ENCODE results near the gene FILIP1.
"Not testable (repeated sequence)": the region's sequence is repeated elsewhere in the genome, so short reads cannot be mapped to it uniquely, and the experiment has no call there.

FILIP1 gene

DNA sequence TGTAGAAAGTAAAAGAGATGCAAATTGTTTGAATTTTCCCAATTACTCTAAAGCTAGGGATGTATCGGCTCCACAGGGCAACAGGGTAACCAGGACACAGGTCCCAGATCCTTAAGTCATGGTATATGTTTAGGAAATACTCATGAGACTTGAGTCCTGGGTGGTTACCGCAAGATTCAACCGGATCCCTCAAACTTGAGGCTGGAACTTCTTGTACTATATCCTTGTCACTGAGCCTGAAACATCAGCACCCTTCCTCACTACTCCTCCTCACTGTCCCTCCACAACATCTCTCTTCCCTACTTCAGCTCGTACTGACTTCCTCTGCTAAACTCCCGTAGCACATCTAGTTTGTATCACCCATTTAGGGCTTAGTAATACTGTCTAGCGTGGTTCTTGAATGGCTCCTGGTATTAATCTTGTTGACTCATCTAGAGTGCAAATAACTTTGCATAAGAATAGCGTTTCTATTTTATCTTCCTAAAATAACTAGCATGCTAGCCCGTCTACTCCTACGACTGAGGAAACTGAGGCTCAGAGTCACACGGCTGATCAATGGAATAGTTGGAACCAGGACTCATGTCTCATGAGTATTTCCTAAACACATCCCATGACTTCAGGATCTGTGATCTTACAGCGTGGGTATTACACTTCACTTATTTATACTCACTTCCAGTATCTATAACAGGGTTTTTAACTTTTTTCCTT is 72.1 kb downstream of the FILIP1 start:
- no peak for DNase-seq (ENCODE audit: low read depth)

DNA sequence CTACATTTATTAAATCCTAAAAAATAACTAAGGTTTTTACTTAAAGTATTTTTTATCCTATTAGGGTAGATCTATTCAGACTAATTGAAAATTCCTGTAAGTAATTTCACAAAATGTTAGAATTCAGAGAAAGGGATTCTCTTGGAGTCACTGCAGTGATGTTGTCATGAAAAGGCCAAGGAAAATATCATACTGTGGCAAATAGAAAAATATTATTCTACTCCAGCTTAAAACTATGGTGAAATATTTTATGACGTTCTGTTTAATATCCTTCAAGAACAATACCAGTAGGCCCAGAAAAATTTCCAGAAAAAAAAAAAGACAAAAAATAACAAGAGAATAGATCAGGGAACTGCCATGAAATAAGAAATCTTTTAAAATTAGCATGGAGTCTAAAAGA is 73.6 kb downstream of the FILIP1 start:
- no peak for DNase-seq (ENCODE audit: low read depth)

DNA sequence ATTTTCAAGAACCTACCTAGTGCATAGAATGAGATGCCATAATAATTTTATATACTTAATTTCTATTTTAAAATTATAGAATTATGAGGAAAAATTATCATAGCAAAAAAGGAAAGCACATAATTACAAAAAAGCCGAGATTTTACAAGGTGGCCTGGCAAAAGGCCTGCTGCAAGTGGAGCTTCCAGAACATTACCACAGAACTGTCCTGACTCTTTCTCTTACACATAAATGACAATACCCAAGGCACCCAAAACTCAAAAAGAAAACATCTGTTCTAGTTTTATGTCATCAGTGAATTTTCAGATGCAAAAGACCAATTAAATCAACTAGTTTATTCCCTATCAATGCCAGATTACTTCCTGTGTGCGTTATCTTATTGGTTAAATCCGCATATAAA is 74.2 kb downstream of the FILIP1 start:
- DNase-seq (ENCODE audit: low read depth) = no peak

DNA sequence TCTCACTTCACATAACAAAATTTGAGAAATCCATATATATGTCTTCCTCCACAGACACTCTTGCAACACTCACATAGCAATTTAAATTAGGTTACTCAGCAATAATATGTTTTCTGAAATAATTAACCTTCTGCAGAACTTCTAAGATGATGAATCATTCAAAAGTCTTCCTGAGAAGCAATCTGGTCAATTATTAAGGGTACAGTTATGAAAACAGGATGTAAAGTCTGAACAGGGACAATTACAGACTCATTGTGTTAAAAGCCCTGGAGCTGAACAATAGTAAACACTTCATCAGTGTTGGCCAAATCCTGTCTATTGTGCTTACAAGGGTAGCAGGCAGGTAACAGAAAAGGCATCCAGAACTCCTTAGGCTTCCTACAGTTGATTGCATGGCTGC is 75.4 kb downstream of the FILIP1 start:
- DNase-seq (ENCODE audit: low read depth) = peak; percentile 48

DNA sequence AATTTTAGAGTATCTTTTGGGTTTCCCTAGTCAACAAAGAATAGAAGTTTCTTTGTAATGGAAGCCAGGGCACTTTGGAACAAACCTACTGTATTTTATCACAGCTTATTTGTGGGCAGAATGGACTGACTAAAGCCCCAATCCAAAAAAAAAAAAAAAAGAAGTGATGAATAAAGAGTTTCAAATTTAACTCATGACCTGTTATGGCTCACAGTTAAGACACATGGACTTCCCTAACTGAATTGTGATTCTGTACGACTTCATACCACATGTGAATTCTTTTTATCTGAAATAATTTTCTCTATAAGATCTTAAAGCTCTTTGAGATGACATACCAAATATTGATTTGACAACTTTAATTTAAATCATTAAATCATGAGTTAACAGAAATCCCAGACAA is 77.2 kb downstream of the FILIP1 start:
- DNase-seq (ENCODE audit: low read depth) = no peak

DNA sequence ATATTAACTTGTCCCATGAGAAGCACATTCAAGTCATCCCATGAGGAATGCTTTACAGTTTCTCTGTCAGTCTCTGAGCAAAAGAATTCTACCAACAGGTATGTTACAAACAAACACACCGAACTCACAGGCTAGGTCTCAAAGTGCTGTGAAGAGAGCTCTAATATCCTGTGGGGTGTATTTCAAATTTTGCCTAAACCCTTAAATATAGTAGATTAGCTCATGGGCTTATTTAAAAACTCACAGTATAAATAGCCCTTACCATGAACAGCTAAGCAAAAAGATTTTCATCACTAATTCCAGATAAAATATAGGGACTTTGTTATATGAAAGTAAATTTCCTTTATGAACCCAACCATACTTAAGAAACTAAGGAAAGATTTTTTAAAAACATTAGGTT is 77.8 kb downstream of the FILIP1 start:
- DNase-seq (ENCODE audit: low read depth) = no peak

DNA sequence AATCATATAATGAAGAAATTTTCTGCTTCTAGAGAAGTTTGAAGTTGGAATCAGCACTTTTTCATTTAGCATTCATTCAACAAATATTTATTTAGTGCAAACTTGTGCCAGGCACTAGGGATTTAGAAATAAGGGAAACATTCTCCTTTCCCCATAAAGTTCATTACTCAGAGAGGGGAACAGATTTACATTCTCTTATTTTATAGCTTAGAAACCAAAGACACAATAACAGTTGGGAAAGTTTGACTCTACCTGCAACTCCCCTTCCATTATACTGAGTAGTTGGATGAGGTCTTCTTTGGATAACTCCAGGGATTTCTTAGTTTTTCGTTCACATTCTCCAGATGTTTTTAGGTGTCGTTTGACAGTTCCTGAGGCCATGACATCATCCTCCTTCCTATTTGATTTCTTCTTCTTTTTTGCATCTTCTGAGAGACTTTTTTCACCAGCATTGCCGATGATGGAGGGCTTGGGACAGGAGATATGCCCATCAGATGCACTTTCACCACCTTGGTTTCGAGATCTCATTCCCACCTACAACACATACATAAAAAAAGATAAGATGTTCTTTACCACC is 79.1 kb downstream of the FILIP1 start:
- no peak for DNase-seq (ENCODE audit: low read depth)

DNA sequence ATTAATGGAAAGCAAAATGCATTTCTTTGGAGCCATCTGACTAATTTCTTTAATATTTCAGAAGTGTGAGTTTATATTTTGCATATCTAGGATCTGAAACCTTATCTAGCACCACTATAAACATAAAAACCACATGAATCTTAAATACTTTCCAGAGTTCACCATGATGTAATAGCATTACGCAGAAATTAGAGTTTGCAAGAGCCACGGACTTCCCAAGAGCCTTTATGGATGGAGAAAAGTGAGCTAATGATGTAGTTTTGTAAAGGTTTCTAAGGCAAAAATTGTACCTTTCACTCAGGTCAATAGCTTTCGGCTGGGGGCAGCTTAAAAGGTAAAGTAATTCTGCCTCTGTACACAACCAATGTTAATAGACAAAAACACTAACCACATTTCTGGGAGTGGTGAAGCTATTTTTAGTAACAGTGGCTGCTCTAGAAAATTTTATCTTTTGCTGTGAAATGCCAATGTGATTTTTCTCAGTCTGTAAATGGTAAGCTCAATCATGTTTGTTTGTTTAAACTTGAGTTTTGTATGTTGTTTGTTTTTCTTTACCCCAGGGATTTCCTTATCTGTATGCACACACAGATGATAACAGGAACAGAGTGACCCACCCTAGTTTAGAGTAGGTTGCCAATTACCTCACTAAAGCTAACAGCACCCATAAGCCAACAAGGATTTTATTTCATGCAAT is 80.5 kb downstream of the FILIP1 start:
- DNase-seq (ENCODE audit: low read depth) = peak; percentile 34

DNA sequence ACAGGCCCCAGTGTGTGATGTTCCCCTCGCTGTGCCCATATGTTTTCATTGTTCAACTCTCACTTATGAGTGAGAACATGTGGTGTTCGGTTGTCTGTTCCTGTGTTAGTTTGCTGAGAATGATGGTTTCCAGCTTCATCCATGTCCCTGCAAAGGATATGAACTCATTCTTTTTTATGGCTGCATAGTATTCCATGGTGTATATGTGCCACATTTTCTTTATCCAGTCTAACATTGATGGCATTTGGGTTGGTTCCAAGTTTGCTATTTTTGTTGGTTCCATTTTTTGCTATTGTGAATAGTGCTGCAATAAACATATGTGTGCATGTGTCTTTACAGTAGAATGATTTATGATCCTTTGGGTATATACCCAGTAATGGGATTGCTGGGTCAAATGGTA is 83.0 kb downstream of the FILIP1 start:
- not testable (repeated sequence) for DNase-seq (ENCODE audit: low read depth)

DNA sequence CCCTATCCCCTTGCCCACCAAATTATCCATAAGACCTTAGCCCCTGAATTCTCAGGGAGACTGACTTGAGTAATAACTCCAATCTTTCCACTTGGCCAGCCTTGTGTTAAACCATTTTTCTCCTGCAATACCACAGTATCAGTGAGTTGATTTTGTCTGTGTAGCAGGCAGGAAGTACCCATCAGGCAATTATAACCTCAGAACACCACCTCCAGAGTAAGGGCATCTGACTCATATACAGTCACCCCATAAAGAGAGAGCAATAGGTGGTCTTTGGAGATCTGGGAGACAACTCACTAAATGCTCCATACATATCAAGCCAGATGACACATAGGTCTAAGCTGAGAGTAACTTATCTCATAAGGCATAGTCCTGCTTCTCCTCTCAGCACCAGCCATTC is 83.7 kb downstream of the FILIP1 start:
- DNase-seq (ENCODE audit: low read depth) = no peak

DNA sequence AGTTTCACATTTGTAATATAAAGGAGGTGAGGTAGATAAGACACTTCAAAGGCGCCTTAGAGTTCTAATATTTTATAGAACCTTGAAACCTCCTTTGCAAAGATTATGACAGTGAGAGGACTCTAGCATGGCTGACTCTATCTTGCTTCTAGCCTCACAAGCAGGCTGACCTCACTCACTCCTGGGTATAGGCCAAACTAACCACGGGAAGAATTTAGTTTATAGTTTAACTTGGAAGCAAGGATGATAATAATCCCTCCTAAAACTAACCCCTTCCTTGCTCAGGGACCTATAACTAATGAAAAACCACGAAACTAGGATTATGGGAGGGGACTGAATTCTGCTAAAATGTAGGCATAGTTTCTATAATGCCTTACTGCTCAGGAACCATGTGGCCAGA is 84.3 kb downstream of the FILIP1 start:
- DNase-seq (ENCODE audit: low read depth) = no peak

DNA sequence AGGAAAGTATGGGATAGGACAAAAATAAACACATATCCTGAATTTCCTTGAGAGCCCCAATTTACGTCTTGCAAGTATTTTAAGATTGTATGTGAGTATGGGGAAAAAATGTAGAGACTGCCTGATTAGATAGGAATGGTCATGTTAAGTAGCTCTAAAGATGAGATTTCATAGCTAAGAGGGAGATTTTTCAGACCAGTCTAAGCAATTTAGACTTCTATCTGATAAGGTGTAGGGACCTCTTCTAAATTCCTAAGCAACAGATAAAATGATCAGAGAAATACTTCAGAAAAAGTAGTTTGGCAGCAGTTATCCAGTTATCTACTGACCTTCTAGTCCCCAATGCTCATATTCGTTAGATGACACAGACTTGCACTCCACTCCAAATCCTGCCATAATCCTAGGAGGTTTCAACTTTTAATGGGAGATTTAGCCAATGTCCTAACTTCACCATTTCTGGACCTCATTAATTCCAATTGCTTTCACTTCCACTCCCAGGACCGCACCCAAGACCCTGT is 90.0 kb downstream of the FILIP1 start:
- no peak for DNase-seq (ENCODE audit: low read depth)

DNA sequence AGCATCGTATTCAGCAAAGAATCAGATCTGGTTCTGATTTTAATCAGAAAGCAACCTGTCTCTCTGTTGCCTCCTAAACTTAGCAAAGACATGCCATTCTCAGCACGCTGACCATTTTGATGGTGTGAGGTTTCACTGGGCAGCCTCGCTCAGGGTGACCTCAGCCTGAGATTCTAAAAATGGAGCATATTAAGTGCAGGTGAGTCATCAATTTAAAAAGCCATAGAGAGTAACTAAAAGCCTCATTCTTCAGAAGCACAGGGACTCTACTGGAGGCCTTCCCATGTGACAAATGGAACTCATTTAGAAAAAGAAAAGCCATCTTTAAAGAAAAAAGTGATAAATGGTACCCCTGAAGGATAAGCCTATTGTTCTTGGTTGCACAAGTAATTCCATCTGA is 91.3 kb downstream of the FILIP1 start:
- peak; percentile 66 for DNase-seq (ENCODE audit: low read depth)

DNA sequence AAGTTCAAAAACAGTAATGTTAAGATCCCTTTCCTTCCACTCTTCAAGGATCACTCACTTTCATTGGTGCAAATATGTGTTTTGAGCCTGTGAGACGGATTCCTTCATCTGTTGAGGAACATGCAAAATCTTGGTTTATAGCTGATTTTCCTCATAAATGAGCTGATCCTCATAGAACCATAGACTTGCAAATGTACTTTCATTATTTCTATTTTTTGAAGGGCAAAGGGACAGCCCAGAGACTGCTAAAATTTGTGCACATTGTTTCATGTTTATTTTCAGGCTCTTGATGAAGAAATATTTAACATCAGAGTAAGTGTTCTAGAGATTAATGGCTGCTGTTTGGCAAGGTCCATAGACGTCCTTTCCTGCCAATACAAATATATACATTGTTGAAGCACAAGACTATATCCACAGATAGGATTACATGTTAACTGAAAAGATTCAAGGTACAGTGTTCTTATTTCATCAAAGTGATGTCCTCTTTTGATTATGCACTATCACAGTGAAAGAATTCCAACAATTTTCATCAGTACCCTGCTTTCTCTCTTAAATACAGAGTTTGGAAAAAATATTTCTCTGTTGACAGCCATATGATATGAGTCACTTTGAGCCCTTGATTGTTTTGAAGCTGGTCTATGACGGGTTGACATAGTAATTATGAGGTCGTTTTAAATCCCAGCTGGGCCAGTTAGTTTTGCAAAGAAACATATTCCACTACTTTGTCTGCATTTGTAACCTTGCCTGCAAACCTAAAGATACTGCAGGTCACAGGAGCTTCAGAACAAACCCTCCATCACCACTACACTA is 95.7 kb downstream of the FILIP1 start:
- DNase-seq (ENCODE audit: low read depth) = no peak

DNA sequence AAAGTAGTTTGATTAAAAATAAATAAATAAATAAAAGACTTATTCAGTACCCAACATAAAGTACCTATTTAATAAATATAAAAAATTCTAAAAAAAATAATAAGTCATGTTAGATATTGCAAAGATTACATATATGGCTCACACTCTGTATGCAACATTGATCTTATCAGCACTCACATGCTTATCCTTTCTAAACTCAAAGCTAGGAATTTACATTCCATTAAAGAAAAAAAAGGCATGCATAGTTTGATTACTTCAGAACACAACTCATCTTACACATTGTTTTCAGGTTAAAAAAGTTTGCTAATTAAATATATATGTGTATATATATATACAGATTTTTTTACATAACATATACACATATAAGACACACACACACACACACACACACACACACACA is 96.4 kb downstream of the FILIP1 start:
- DNase-seq (ENCODE audit: low read depth) = no peak

DNA sequence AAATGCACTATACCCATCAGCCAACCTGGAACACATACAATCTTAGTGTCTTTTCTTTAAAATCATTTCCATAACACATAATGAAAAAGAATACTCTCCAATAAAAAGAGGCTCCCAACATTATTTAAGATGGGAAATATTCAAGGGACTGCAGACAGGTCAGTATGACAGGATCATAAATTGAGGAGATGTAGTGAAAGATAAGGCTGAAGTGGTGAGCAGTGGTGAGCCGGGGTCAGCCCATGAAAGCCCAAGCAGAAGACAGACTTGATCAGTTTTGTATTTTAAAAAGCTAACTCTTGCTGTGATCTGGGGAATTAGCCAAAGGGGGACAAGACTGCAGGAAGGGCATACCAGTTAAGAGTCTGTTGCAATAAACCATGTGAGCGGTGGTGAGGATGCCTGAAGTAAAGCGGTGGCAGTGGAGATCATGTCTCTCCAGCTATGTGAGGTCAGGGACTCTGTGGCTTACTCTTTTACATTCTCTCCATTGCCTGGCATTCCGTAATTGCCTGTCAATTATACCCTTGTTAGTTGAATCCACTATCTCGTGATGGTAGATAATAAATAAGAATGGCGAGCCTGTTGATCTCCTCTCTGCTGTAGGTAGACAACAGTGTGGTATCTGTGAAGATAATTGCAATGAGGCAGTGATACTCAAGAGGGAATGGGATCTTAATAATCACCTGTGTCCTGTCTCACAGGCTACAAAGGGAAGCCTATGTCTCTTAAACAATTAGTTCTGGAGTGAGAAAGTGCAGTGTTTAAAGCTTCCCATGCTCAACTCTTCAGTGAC is 97.4 kb downstream of the FILIP1 start:
- peak; percentile 27 for DNase-seq (ENCODE audit: low read depth)

DNA sequence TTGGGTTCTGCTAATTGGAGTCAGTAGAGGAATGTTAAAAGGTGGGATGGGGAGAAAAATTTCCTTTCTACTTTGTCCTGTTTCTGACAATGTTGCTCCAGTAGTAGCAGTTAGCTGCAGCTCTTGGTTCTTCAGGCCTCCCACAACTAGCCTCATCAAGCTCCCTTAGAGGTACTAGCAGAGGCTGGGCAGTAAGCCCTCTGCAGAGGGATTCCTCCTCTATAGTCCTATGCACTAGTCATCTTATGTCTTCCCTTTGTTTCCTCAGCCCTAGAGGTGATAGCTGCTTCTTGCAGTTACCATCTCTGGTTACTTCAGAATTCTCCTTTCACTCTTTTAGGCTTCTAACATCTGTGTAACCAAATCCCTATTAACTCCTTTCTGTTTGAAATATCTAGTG is 99.8 kb downstream of the FILIP1 start:
- no peak for DNase-seq (ENCODE audit: low read depth)

DNA sequence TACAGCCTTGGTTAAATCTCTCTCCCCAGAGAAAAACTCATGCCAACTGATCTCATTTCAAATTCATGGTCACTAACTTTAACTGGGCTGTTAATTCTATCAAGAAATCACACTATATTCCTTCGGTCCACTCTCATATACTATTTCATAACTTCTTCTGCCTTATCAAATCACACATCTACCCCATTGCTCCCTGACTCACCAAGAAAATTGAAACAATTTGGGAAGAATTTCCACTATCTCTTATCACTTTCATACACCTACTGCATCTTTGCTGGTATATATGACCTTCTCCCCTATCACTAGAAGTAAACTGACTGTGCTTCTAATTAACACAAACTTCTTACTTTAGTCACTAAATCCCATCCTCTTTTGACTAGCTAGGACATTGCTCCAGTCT is 102.3 kb downstream of the FILIP1 start:
- no peak for DNase-seq (ENCODE audit: low read depth)

DNA sequence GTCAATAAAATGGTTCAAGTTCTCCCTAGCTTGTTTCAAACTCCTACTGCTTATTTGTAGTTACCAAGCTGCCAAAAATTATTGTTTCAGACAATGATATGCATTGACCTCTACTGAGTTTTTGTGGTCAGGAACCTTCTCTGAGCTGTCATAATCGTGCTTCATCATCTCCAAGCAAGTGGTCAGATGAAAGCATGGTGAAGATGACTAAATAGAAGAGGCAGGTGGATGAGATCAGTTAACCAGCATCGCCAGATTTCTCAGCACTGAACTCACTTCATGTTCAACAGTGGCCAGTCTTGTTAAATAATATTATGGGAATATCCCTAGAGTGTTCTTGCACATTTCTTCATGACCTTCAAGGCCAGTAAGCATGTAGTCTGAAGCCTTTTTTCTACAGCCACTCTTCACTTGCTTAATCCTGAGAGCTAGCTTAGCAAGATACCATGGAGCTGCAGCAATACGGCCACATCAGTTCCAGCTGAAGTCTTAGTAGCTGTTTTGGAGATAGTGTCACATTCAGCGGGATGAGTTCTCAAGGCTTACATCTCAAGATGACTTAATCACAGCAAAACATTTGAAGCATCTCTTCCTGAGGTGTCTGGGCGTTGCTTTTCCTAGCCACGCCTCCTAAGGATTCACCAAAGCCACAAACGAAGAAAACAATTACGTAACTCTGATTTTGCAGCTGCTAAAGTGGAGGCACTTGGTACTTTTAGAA is 107.4 kb downstream of the FILIP1 start:
- no peak for DNase-seq (ENCODE audit: low read depth)

DNA sequence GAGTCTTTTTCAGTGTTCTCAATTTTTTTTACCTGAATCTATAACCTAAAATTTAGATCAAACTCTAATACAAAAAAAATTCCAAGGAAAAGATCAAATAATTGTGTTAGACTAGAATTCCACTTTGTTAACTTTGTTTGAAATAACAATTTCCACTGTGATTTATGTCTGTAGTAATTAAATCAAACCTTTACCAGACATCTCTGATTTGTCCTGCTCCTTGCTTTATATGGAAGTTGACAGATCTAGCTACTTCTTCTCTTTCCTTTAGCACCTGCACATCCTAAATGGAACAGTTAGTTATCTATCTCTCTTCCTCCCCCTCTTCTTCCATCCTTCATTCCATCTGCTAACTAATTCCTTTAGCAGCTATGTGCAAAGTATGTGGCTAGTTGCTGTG is 109.5 kb downstream of the FILIP1 start:
- no peak for DNase-seq (ENCODE audit: low read depth)

DNA sequence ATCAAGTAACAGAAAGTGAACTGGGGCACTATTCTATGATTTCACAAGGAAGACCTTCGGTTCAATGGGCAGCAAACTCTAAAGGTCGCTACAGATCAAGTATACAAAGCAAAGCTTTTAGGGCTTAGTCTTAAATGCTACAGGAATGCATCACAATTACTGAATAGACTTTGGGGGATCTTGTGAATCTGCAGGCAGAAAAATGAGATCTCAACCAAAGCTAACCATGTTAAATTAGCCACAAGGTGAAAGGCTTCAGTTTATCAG is 111.0 kb downstream of the FILIP1 start:
- no peak for DNase-seq (ENCODE audit: low read depth)

All from fibroblast of gingiva (primary cell).